ENCODE data around the gene EFEMP1.

The EFEMP1 gene

GRCh38 chr2:55932843-55933242, 9.3 kb upstream of the EFEMP1 start:
- no peak for DNase-seq

GRCh38 chr2:55931281-55931680, 7.7 kb upstream of the EFEMP1 start:
- DNase-seq = no peak

- DNase-seq = no peak
These were observed 5.9 kb upstream of the EFEMP1 start for GRCh38 chr2:55929476-55929875.

- no peak for DNase-seq
These were observed 3.4 kb upstream of the EFEMP1 start for GRCh38 chr2:55926974-55927373.

GRCh38 chr2:55926246-55926645, 2.7 kb upstream of the EFEMP1 start:
- no peak for DNase-seq

- no peak for DNase-seq
These were observed 370 bp upstream of the EFEMP1 start for GRCh38 chr2:55923982-55924321.

- no peak for DNase-seq
These were observed 1.2 kb downstream of the EFEMP1 start for GRCh38 chr2:55922291-55922907.

- DNase-seq = no peak
These were observed 4.0 kb downstream of the EFEMP1 start for GRCh38 chr2:55919574-55919973.

GRCh38 chr2:55918856-55919255, 4.7 kb downstream of the EFEMP1 start:
- no peak for DNase-seq

- no peak for DNase-seq
These were observed 5.7 kb downstream of the EFEMP1 start for GRCh38 chr2:55917713-55918390.

- no peak for DNase-seq
These were observed 6.5 kb downstream of the EFEMP1 start for GRCh38 chr2:55917117-55917516.

GRCh38 chr2:55916473-55917049, 7.0 kb downstream of the EFEMP1 start:
- no peak for DNase-seq

GRCh38 chr2:55914786-55915185, 8.8 kb downstream of the EFEMP1 start:
- DNase-seq = no peak

GRCh38 chr2:55912926-55913325, 10.7 kb downstream of the EFEMP1 start:
- DNase-seq = no peak

GRCh38 chr2:55910077-55910476, 13.5 kb downstream of the EFEMP1 start:
- no peak for DNase-seq

- no peak for DNase-seq
These were observed 15.9 kb downstream of the EFEMP1 start for GRCh38 chr2:55907686-55908085.

GRCh38 chr2:55906993-55907392, 16.6 kb downstream of the EFEMP1 start:
- DNase-seq = no peak

GRCh38 chr2:55903727-55904126, 19.9 kb downstream of the EFEMP1 start:
- no peak for DNase-seq

- DNase-seq = no peak
These were observed 20.6 kb downstream of the EFEMP1 start for GRCh38 chr2:55902971-55903370.

GRCh38 chr2:55902429-55902828, 21.2 kb downstream of the EFEMP1 start:
- no peak for DNase-seq

GRCh38 chr2:55901941-55902340, 21.6 kb downstream of the EFEMP1 start:
- DNase-seq = no peak

GRCh38 chr2:55901322-55901721, 22.3 kb downstream of the EFEMP1 start:
- DNase-seq = no peak

GRCh38 chr2:55899881-55900280, 23.7 kb downstream of the EFEMP1 start:
- no peak for DNase-seq

GRCh38 chr2:55898386-55899040, 25.1 kb downstream of the EFEMP1 start:
- no peak for DNase-seq

Data from NCI-H187 (cell line).